Glutamatergic neuron (in vitro differentiated cells): ENCODE measurements around the gene MICALL1. TPM values are rescaled to one million over a fixed set of nuclear protein-coding genes. Genes with fewer than 3 reads are reported as not detected.

Source experiments
- DNase-seq: peaks from one replicate; pipeline ENCODE4 v3.0.0; 2022
- H3K27ac Mint-ChIP-seq: one replicate; pipeline ENCODE4 v1.8.0; 2020; ENCODE audit warnings: mild to moderate bottlenecking, mixed read lengths, inconsistent platforms; ENCODE audit not compliant: unreplicated experiment
- H3K27me3 Mint-ChIP-seq: one replicate; pipeline ENCODE4 v1.8.0; 2020; ENCODE audit warnings: mild to moderate bottlenecking, moderate library complexity, mixed read lengths, inconsistent platforms; ENCODE audit not compliant: unreplicated experiment
- H3K36me3 Mint-ChIP-seq: one replicate; pipeline ENCODE4 v1.8.0; 2020; ENCODE audit warnings: mild to moderate bottlenecking, mixed read lengths, inconsistent platforms; ENCODE audit not compliant: unreplicated experiment
- H3K4me1 Mint-ChIP-seq: one replicate; pipeline ENCODE4 v1.8.0; 2020; ENCODE audit warnings: mild to moderate bottlenecking, low read depth, mixed read lengths, inconsistent platforms; ENCODE audit not compliant: unreplicated experiment
- H3K4me3 Mint-ChIP-seq: one replicate; pipeline ENCODE4 v1.8.0; 2020; ENCODE audit warnings: mild to moderate bottlenecking, mixed read lengths, inconsistent platforms; ENCODE audit not compliant: unreplicated experiment
- H3K9me3 Mint-ChIP-seq: one replicate; pipeline ENCODE4 v1.8.0; 2020; ENCODE audit warnings: mild to moderate bottlenecking, moderate library complexity, mixed read lengths, inconsistent platforms; ENCODE audit not compliant: unreplicated experiment
- total RNA-seq: library from RNA; stranded (reverse); fragmentation: NEBNext Ultra II Directional; extraction: Animal tissue kit (Norgen Biotek cat#: 25700); gene quantifications from one replicate; pipeline ENCODE4 v1.2.1, GENCODE V29; 2021; ENCODE audit not compliant: unreplicated experiment
- TF ChIP-seq, protein P1 (sequence below): fragments of 200-600 bp; sonication (generic); IDR thresholded peaks from one replicate; pipeline ENCODE4 v1.5.0; 2021; ENCODE audit not compliant: partially characterized antibody, unreplicated experiment

The MICALL1 gene
- total RNA-seq, 1 donor from 2014 or later = 133 TPM

DNA sequence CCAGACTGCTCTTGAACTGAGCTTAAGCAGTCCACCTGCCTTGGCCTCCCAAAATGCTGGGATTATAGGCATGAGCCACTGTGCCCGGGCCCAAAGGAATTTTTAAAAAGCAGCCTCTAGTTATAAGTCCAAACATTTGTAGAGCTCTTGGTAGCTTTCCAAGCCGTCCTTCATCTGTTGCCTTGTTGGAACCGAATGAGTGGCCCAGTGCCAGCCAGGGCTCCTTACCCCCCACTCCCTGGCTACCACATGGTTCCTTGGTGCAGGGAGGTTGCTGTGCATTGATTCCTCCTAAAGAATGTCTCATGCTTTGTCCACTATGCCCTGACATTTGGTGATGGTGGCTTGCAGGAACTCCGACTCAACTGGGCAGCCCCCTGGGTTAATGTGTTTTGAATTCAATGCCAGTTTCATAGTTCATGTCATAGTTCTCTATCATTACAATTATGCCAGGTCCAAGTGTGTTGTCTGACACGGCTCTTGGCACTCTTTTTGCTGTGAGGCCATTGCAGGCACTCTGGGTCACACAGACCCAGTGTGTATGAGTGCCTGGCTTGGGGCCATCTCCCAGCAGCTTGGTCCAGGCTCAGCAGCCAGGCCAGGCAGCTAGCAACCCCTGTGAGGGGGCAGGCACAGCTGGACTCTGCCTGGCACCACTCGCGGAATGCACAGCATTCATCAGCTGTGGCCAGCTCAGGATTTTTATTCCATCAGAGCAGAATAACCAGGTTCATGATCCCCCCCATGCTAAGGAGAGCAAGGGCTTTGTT lies 13.3 kb upstream of the MICALL1 start:
- Mint-ChIP-seq H3K27ac (no peak overlapping the region), H3K4me3 (no peak overlapping the region), H3K36me3 (no peaks in the 10 kb centered on the region), H3K4me1 (peaks cover 8% of the 10 kb centered on the region), H3K27me3 (peaks cover 7% of the 10 kb centered on the region), H3K9me3 (no peaks in the 10 kb centered on the region)
- TF ChIP-seq, protein P1, sequence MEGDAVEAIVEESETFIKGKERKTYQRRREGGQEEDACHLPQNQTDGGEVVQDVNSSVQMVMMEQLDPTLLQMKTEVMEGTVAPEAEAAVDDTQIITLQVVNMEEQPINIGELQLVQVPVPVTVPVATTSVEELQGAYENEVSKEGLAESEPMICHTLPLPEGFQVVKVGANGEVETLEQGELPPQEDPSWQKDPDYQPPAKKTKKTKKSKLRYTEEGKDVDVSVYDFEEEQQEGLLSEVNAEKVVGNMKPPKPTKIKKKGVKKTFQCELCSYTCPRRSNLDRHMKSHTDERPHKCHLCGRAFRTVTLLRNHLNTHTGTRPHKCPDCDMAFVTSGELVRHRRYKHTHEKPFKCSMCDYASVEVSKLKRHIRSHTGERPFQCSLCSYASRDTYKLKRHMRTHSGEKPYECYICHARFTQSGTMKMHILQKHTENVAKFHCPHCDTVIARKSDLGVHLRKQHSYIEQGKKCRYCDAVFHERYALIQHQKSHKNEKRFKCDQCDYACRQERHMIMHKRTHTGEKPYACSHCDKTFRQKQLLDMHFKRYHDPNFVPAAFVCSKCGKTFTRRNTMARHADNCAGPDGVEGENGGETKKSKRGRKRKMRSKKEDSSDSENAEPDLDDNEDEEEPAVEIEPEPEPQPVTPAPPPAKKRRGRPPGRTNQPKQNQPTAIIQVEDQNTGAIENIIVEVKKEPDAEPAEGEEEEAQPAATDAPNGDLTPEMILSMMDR = no peak
- DNase-seq = no peak

- Mint-ChIP-seq H3K9me3 (no peaks in the 10 kb centered on the region), H3K27ac (no peak overlapping the region), H3K4me1 (peaks cover 3% of the 10 kb centered on the region), H3K4me3 (no peak overlapping the region), H3K36me3 (no peaks in the 10 kb centered on the region), H3K27me3 (peaks cover 5% of the 10 kb centered on the region)
- no peak for DNase-seq
- TF ChIP-seq, protein P1 = no peak
Measured at GRCh38 chr22:37893583-37893983, 12.5 kb upstream of the MICALL1 start.

- Mint-ChIP-seq H3K4me1 (peaks cover 3% of the 10 kb centered on the region), H3K27me3 (peaks cover 9% of the 10 kb centered on the region), H3K9me3 (no peaks in the 10 kb centered on the region), H3K27ac (no peak overlapping the region), H3K36me3 (no peaks in the 10 kb centered on the region), H3K4me3 (no peak overlapping the region)
- DNase-seq = no peak
- TF ChIP-seq, protein P1 = no peak
Measured at GRCh38 chr22:37894939-37895670, 11.0 kb upstream of the MICALL1 start.

DNA sequence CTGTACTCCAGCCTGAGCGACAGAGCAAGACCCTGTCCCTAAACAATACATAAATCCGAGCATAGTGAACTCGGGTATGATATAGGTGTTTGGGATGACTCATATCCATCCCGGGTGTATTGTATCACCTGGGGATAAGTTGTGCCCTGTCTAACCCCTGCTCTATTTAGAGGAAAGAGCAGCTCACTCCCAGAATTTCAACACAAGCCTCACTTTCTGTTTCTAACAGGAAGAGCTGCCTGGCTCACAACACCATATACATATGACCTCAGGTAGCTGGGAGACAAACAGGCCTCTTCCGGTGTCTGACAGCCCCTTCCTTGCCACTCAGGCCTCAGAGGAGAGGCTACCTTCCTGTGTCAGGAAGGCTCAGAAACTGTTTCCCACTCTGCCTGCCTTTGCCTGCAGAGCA lies 9.9 kb upstream of the MICALL1 start:
- Mint-ChIP-seq H3K4me1 (peaks cover 3% of the 10 kb centered on the region), H3K27ac (no peak overlapping the region), H3K9me3 (no peaks in the 10 kb centered on the region), H3K36me3 (no peaks in the 10 kb centered on the region), H3K4me3 (no peak overlapping the region), H3K27me3 (peaks cover 9% of the 10 kb centered on the region)
- TF ChIP-seq, protein P1 = no peak
- no peak for DNase-seq

DNA sequence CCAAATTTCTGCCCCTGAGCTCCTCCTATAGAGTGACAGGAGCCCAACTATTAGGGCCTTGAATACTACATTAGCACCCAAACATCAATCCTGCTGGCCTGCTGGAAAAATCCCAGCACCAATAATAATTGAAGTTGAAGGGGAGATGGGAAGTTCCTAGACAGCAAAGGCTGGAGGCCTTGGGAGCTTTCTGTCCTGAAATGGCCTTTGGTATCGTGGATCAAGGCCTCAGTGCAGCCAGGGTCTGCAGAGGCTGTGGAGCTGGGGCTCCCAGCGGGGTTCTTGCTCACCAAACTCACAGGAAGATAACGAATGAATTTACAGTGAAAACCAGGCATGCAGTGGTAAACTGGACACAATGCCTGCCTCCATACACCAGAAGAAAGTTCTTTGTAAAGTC lies 9.2 kb upstream of the MICALL1 start:
- DNase-seq = no peak
- H3K9me3 Mint-ChIP-seq = no peaks in the 10 kb centered on the region
- peaks cover 3% of the 10 kb centered on the region for H3K4me1 Mint-ChIP-seq
- H3K27ac Mint-ChIP-seq = no peak overlapping the region
- H3K4me3 Mint-ChIP-seq = no peak overlapping the region
- peaks cover 7% of the 10 kb centered on the region for H3K27me3 Mint-ChIP-seq
- TF ChIP-seq, protein P1 = no peak
- no peaks in the 10 kb centered on the region for H3K36me3 Mint-ChIP-seq
